ENCODE measurements around the gene MSL1. TPM values are rescaled to one million over a fixed set of nuclear protein-coding genes. Genes with fewer than 3 reads are reported as not detected.

The MSL1 gene
- total and polyA plus RNA-seq, 2 of the 4 experiments (the other 2 are of a cell fraction) = 28.3 to 48.4 TPM

GRCh38 chr17:40110026-40110845, 11.5 kb upstream of the MSL1 start:
- peak overlapping the region; percentile 22 for H3K18ac ChIP-seq (ENCODE audit: low read depth, low read length)
- H3K9me1 ChIP-seq (ENCODE audit: insufficient read depth, low read length) = peaks cover 28% of the 10 kb centered on the region
- no peaks in the 10 kb centered on the region for H3K36me3 ChIP-seq (ENCODE audit: control insufficient read depth, insufficient read depth, low read length)
- intact Hi-C loops (cut with micrococcal nuclease) = loop anchor here (2.0 kb wide), 1 partner anchor 41 kb away; no protein-coding TSS in a partner anchor
- ChIA-PET POLR2A (ENCODE audit: unreplicated experiment) (no interaction called here), CTCF (interaction anchor here (0.7 to 2.1 kb wide), 8 partner anchors 9 to 96 kb away, joined by 3 to 12 read pairs (median 4); partner anchors contain the start of gene MED24)
- peak overlapping the region; percentile 90 for H3K4ac ChIP-seq (ENCODE audit: low read depth, low read length)
- dilution Hi-C loops (cut with HindIII; ENCODE audit: low sequenced_read_pairs, unreplicated experiment) = no loop called here
- H2BK20ac ChIP-seq (ENCODE audit: low read depth, low read length) = peak overlapping the region; percentile 22
- H4K5ac ChIP-seq (ENCODE audit: low read depth, low read length) = peak overlapping the region; percentile 44
- in situ Hi-C loops (cut with MboI; ENCODE audit: low sequenced_read_pairs) = no loop called here
- peak overlapping the region; percentile 35; the same call in 1 of the 2 replicates for H3K56ac ChIP-seq (ENCODE audit: extremely low read depth, insufficient read depth, low read length)
- peak overlapping the region; percentile 51; the same call in 1 of the 2 replicates for H3K4me2 ChIP-seq (ENCODE audit: low read depth, low read length)
- peak overlapping the region; percentile 93 for H2BK120ac ChIP-seq (ENCODE audit: low read depth, low read length)
- H3K9ac ChIP-seq (ENCODE audit: low read depth, low read length) = peak overlapping the region; percentile 49
- peak overlapping the region; percentile 8 to 9; a peak in 3 of 4 replicates for H4K8ac ChIP-seq (ENCODE audit: low read depth in 2 of 2, low read length in 2 of 2)
- H3K4me1 ChIP-seq (ENCODE audit: control insufficient read depth, insufficient read depth, low read length) = peaks cover 58% of the 10 kb centered on the region
- ATAC-seq (ENCODE audit: low read depth) (no peak), DNase-seq (no peak)
- H3K14ac ChIP-seq (replicated peaks; ENCODE audit: low read depth, low read length) = peak overlapping the region; percentile 69
- TF ChIP-seq POLR2A (IDR thresholded peaks at IDR 0.05; ENCODE audit: low read depth, low read length) = no peak
- no peak for TF ChIP-seq SMC3 (IDR thresholded peaks at IDR 0.05; ENCODE audit: low read depth, low read length)
- TF ChIP-seq CHD1 (IDR thresholded peaks at IDR 0.05; ENCODE audit: low read depth, low read length) = no peak
- TF ChIP-seq CEBPB (IDR thresholded peaks at IDR 0.05; ENCODE audit: low read depth, low read length) = no peak
- TF ChIP-seq RCOR1 (IDR thresholded peaks at IDR 0.05; ENCODE audit: insufficient replicate concordance, low read length) = no peak
- TF ChIP-seq MAFK (IDR thresholded peaks at IDR 0.05; ENCODE audit: low read depth, low read length) = no peak
- TF ChIP-seq RAD21 (IDR thresholded peaks at IDR 0.05; ENCODE audit: low read length) = no peak
- no peak for TF ChIP-seq RFX5 (IDR thresholded peaks at IDR 0.05; ENCODE audit: low read depth, low read length)
- TF ChIP-seq, protein P1, sequence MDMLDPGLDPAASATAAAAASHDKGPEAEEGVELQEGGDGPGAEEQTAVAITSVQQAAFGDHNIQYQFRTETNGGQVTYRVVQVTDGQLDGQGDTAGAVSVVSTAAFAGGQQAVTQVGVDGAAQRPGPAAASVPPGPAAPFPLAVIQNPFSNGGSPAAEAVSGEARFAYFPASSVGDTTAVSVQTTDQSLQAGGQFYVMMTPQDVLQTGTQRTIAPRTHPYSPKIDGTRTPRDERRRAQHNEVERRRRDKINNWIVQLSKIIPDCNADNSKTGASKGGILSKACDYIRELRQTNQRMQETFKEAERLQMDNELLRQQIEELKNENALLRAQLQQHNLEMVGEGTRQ (IDR thresholded peaks at IDR 0.05; ENCODE audit: low read depth, low read length) = no peak
- no peak for TF ChIP-seq MXI1 (IDR thresholded peaks at IDR 0.05; ENCODE audit: borderline replicate concordance, low read depth, low read length)
- peak overlapping the region; percentile 61; the same call in 1 of the 2 replicates for H3K23ac ChIP-seq (ENCODE audit: low read depth, low read length)
- no peaks in the 10 kb centered on the region for H3K9me3 ChIP-seq (ENCODE audit: control insufficient read depth, insufficient read depth, low read length)
- peaks cover 0 to 43% of the 10 kb centered on the region in 2 experiments; a peak in 2 of 4 replicates for H3K79me1 ChIP-seq (ENCODE audit: low read depth in 1 of 2, low read length in 2 of 2)
- H2BK5ac ChIP-seq (ENCODE audit: low read depth, low read length, poor library complexity, severe bottlenecking) = peak overlapping the region; percentile 75
- peak overlapping the region; percentile 63 for H2AFZ ChIP-seq (replicated peaks; ENCODE audit: low read length, poor library complexity)
- peak overlapping the region; percentile 84 for H2AK9ac ChIP-seq (replicated peaks; ENCODE audit: low read depth, low read length, poor library complexity)
- peaks cover 5% of the 10 kb centered on the region; the same call in 1 of the 2 replicates for H4K20me1 ChIP-seq (ENCODE audit: insufficient read depth, low read length)
- BruUV-seq (replicated peaks) = no TSS peak
- H2BK15ac ChIP-seq (ENCODE audit: low read depth, low read length) = peak overlapping the region; percentile 1; the same call in 1 of the 3 replicates
- no CpG with 5 or more reads among the region's 3 CpGs for WGBS, 2 experiments (ENCODE audit: extremely low coverage in 2 of 2, insufficient read length in 1 of 2)
- peak overlapping the region; percentile 76; the same call in 1 of the 2 replicates for H3K27ac ChIP-seq (ENCODE audit: insufficient read depth, low read length)
- H2AK5ac ChIP-seq (ENCODE audit: low read depth, low read length) = peak overlapping the region; percentile 87
- no peaks in the 10 kb centered on the region for H3K27me3 ChIP-seq (ENCODE audit: control insufficient read depth, insufficient read depth, low read length)
- H3K4me3 ChIP-seq (ENCODE audit: insufficient read depth, low read depth, low read length) = no peak overlapping the region
- H4K91ac ChIP-seq (ENCODE audit: insufficient read depth, low read depth, low read length) = peak overlapping the region; percentile 79
